ENCODE measurements around the gene RPS27A. TPM values are rescaled to one million over a fixed set of nuclear protein-coding genes. Genes with fewer than 3 reads are reported as not detected.

The RPS27A gene
- polyA plus RNA-seq, 1 donor from 2014 or later = 1,842 TPM

DNA sequence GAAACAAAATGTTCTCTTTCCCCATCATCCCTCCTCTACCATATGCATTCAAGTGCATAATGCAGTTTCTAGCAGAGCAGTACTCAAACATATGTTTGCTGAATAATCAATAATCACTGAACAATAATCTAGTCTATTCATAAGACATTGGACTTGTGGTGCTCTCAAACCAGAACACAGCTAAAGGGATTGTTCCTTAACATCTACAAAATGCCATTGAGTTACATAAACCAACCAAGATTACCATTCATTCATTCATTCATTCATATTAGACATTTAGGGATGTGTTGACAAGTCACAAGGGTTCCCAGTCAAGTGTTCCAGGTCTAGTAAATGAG, 4.3 kb upstream of the RPS27A start:
- H4K20me1 ChIP-seq (ENCODE audit: insufficient read depth) = no peaks in the 10 kb centered on the region
- no peak overlapping the region for H3K9ac ChIP-seq (ENCODE audit: low read length)
- no peak overlapping the region for H3K27ac ChIP-seq (ENCODE audit: low read length)
- no peaks in the 10 kb centered on the region for H3K9me2 ChIP-seq (ENCODE audit: insufficient read depth, low read length)
- H2AFZ ChIP-seq (ENCODE audit: low read depth, low read length) = no peak overlapping the region
- H3K4me3 ChIP-seq (ENCODE audit: low read length) = no peak overlapping the region
- peaks cover 26% of the 10 kb centered on the region for H3K79me2 ChIP-seq (replicated peaks; ENCODE audit: insufficient read depth, low read length)
- TF ChIP-seq RAD21 (conservative IDR thresholded peaks at IDR 0.05) = no peak
- no peak for TF ChIP-seq TAF1 (IDR thresholded peaks at IDR 0.05; ENCODE audit: low read depth)
- TF ChIP-seq EP300 (conservative IDR thresholded peaks at IDR 0.05; ENCODE audit: poor library complexity, severe bottlenecking) = no peak
- TF ChIP-seq, protein P1, sequence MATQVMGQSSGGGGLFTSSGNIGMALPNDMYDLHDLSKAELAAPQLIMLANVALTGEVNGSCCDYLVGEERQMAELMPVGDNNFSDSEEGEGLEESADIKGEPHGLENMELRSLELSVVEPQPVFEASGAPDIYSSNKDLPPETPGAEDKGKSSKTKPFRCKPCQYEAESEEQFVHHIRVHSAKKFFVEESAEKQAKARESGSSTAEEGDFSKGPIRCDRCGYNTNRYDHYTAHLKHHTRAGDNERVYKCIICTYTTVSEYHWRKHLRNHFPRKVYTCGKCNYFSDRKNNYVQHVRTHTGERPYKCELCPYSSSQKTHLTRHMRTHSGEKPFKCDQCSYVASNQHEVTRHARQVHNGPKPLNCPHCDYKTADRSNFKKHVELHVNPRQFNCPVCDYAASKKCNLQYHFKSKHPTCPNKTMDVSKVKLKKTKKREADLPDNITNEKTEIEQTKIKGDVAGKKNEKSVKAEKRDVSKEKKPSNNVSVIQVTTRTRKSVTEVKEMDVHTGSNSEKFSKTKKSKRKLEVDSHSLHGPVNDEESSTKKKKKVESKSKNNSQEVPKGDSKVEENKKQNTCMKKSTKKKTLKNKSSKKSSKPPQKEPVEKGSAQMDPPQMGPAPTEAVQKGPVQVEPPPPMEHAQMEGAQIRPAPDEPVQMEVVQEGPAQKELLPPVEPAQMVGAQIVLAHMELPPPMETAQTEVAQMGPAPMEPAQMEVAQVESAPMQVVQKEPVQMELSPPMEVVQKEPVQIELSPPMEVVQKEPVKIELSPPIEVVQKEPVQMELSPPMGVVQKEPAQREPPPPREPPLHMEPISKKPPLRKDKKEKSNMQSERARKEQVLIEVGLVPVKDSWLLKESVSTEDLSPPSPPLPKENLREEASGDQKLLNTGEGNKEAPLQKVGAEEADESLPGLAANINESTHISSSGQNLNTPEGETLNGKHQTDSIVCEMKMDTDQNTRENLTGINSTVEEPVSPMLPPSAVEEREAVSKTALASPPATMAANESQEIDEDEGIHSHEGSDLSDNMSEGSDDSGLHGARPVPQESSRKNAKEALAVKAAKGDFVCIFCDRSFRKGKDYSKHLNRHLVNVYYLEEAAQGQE (IDR thresholded peaks at IDR 0.05; ENCODE audit: borderline replicate concordance) = no peak
- TF ChIP-seq POLR2AphosphoS5 (IDR thresholded peaks at IDR 0.05) = no peak
- TF ChIP-seq, protein P2, sequence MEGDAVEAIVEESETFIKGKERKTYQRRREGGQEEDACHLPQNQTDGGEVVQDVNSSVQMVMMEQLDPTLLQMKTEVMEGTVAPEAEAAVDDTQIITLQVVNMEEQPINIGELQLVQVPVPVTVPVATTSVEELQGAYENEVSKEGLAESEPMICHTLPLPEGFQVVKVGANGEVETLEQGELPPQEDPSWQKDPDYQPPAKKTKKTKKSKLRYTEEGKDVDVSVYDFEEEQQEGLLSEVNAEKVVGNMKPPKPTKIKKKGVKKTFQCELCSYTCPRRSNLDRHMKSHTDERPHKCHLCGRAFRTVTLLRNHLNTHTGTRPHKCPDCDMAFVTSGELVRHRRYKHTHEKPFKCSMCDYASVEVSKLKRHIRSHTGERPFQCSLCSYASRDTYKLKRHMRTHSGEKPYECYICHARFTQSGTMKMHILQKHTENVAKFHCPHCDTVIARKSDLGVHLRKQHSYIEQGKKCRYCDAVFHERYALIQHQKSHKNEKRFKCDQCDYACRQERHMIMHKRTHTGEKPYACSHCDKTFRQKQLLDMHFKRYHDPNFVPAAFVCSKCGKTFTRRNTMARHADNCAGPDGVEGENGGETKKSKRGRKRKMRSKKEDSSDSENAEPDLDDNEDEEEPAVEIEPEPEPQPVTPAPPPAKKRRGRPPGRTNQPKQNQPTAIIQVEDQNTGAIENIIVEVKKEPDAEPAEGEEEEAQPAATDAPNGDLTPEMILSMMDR (IDR thresholded peaks at IDR 0.05; ENCODE audit: poor library complexity, severe bottlenecking) = no peak
- TF ChIP-seq MXI1 (conservative IDR thresholded peaks at IDR 0.05; ENCODE audit: poor library complexity, severe bottlenecking) = no peak
- no peak overlapping the region for H3K4me2 ChIP-seq (ENCODE audit: low read length)
- no peaks in the 10 kb centered on the region for H3F3A ChIP-seq (ENCODE audit: insufficient read depth, low read length, poor library complexity, severe bottlenecking)
- H3K9me3 ChIP-seq (ENCODE audit: low read length) = no peaks in the 10 kb centered on the region
- H3K27me3 ChIP-seq (ENCODE audit: insufficient read depth, low read depth, low read length) = no peaks in the 10 kb centered on the region
- no peaks in the 10 kb centered on the region for H3K36me3 ChIP-seq (ENCODE audit: insufficient read depth, low read length)

DNA sequence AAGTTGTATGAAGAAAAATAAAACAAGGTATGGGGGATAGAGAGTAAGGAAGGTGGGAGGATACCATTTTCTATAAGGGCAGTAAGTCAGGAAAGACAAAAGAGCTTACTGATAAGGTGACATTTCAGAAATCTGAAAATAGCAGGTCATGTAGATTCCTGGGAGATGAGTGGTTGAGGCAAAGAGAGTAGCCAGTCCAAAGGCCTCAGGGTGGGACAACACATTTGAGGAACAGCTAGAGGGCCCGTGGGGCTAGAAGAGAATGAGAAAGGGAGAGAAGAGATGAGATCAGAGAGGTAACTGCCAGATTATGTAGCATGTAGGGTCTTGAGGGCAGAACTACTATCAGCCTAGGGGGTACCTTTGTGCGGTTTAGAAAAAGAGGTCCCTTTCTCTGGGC, 3.3 kb upstream of the RPS27A start:
- Histone ChIP-seq H3K36me3 (ENCODE audit: insufficient read depth, low read length) (peaks cover under 1% of the 10 kb centered on the region), H3K4me2 (ENCODE audit: low read length) (no peak overlapping the region), H3K4me3 (ENCODE audit: low read length) (no peak overlapping the region), H3K27me3 (ENCODE audit: insufficient read depth, low read depth, low read length) (no peaks in the 10 kb centered on the region), H3K9me2 (ENCODE audit: insufficient read depth, low read length) (no peaks in the 10 kb centered on the region), H3F3A (ENCODE audit: insufficient read depth, low read length, poor library complexity, severe bottlenecking) (no peaks in the 10 kb centered on the region), H3K9me3 (ENCODE audit: low read length) (no peaks in the 10 kb centered on the region), H3K79me2 (replicated peaks; ENCODE audit: insufficient read depth, low read length) (peaks cover 35% of the 10 kb centered on the region), H2AFZ (ENCODE audit: low read depth, low read length) (no peak overlapping the region), H4K20me1 (ENCODE audit: insufficient read depth) (no peaks in the 10 kb centered on the region), H3K9ac (ENCODE audit: low read length) (no peak overlapping the region), H3K27ac (ENCODE audit: low read length) (no peak overlapping the region)
- TF ChIP-seq EP300 (conservative IDR thresholded peaks at IDR 0.05; ENCODE audit: poor library complexity, severe bottlenecking) = no peak
- TF ChIP-seq MXI1 (conservative IDR thresholded peaks at IDR 0.05; ENCODE audit: poor library complexity, severe bottlenecking) = no peak
- no peak for TF ChIP-seq SMC3 (conservative IDR thresholded peaks at IDR 0.05; ENCODE audit: poor library complexity)
- TF ChIP-seq TAF1 (IDR thresholded peaks at IDR 0.05; ENCODE audit: low read depth) = no peak
- TF ChIP-seq EZH2 (IDR thresholded peaks at IDR 0.05; ENCODE audit: borderline replicate concordance, insufficient read depth, low read length, poor library complexity, severe bottlenecking) = no peak
- TF ChIP-seq POLR2AphosphoS5 (IDR thresholded peaks at IDR 0.05) = no peak
- TF ChIP-seq, protein P1 (IDR thresholded peaks at IDR 0.05; ENCODE audit: borderline replicate concordance) = no peak
- no peak for TF ChIP-seq RAD21 (conservative IDR thresholded peaks at IDR 0.05)
- TF ChIP-seq, protein P2 (IDR thresholded peaks at IDR 0.05; ENCODE audit: poor library complexity, severe bottlenecking) = no peak

Data from neural cell (in vitro differentiated cells).